Mammary epithelial cell (primary cell): Measurements from ENCODE around the gene ZSCAN1.

Source experiments
- CTCF ChIP-seq, 2 donors: IDR thresholded peaks in 1 of 2; conservative IDR thresholded peaks in 1 of 2; 2 replicates each; pipeline ENCODE4 v1.5.1; 2011 to 2012; ENCODE audit warnings: inconsistent platforms in 2 of 2, low read length in 2 of 2, mild to moderate bottlenecking in 2 of 2, control low read depth in 1 of 2, low read depth in 1 of 2; ENCODE audit not compliant: insufficient read depth in 1 of 2; ENCODE audit errors: extremely low read depth in 1 of 2
- EZH2 ChIP-seq: IDR thresholded peaks from 2 replicates; pipeline ENCODE4 v1.6.1; 2012; ENCODE audit warnings: low read length, inconsistent platforms, borderline replicate concordance

- TF ChIP-seq CTCF (conservative IDR thresholded peaks at IDR 0.05 in 1 of 2, IDR thresholded peaks at IDR 0.05 in 1 of 2; ENCODE audit: extremely low read depth in 1 of 2, insufficient read depth in 1 of 2, low read depth in 1 of 2, low read length in 2 of 2) (no peak), EZH2 (no peak)
Measured at GRCh38 chr19:58040751-58041525, 7.1 kb downstream of the ZSCAN1 start.
